Ramos (cell line): ENCODE data around the gene PPP4R3A.
"Not testable (repeated sequence)": the region's sequence is repeated elsewhere in the genome, so short reads cannot be mapped to it uniquely, and the experiment has no call there.

ENCODE experiments used
- in situ Hi-C: fragments of 300-500 bp; cut with MboI; formaldehyde crosslinking; loops from one replicate; pipeline ENCODE4 v1.14.3; 2022; ENCODE audit warnings: low sequenced_read_pairs; ENCODE audit not compliant: unreplicated experiment

The PPP4R3A gene

GRCh38 chr14:91508105-91508504, 2.0 kb downstream of the PPP4R3A start:
- in situ Hi-C loops, result no loop called here

- in situ Hi-C loops, result no loop called here
These were observed 3.9 kb downstream of the PPP4R3A start for GRCh38 chr14:91506226-91506625.

DNA sequence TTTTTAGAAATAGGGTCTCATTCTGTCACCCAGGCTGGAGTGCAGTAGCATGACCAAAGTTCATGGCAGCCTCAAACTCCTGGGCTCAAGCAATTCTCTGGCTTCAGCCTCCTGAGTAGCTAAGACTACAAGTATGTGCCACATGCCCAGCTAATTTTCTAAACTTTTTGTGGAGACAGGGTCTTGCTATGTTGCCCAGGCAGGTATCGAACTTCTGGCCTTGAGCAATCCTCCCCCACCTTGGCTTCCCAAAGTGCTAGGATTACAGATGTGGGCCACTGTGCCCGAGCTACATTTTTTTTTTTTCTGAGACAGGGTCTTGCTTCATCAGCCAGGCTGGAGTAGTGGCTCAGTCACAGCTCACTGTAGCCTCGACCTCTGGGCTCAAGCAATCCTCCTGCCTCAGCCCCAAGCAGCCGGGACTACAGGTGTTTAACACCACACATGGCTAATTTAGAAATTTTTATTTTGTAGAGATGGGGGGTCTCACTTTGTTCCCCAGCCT, 7.1 kb downstream of the PPP4R3A start:
- in situ Hi-C loops, result no loop called here

- in situ Hi-C loops, result no loop called here
These were observed 7.9 kb downstream of the PPP4R3A start for GRCh38 chr14:91501951-91502930.

- in situ Hi-C loops, result no loop called here
These were observed 8.8 kb downstream of the PPP4R3A start for GRCh38 chr14:91501348-91501747.

DNA sequence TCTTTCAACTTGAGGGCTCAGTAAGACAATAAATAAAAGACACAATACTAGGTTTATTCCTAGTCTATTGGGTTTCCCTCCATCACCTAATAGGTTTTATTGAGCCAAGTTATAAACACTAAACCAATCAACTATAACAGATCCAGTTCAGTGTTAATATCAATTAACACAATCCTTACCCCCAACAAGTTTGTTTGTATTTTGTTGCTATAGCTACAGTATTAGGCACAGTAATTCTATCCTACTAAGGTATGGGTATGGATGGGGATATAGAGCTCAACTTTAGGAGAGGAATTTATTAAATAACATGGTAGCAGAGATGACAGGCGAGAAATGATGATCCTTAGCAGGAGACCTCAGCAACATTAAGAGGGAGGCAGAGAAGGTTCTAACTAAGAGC, 13.3 kb downstream of the PPP4R3A start:
- in situ Hi-C loops, result no loop called here

DNA sequence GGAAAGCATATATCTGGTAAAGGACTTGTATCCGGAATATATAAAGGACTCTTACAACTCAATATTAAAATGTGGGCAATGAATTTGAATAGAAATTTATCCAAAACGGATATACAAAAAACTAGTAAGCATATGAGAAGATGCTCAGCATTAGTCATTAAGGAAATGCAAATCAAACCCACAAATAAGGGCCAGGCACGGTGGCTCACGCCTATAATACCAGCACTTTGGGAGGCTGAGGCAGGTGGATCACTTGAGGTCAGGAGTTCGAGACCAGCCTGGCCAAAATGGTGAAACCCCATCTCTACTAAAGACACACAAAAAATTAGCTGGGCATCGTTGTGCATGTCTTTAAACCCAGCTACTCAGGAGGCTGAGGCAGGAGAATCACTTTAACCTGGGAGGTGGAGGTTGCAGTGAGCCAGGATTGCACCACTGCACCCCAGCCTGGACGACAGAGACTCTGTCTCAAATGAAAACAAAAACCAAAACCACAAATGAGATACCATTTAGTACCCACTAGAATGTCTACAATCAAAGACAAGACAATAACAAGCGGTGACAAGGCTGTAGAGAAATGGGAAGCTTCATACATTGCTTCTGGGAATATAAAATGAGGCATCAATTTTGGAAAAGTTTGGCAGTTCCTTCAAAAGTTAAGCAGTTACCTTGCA, 15.6 kb downstream of the PPP4R3A start:
- in situ Hi-C loops, result not testable (repeated sequence)

GRCh38 chr14:91493169-91493568, 16.9 kb downstream of the PPP4R3A start:
- in situ Hi-C loops, result no loop called here

DNA sequence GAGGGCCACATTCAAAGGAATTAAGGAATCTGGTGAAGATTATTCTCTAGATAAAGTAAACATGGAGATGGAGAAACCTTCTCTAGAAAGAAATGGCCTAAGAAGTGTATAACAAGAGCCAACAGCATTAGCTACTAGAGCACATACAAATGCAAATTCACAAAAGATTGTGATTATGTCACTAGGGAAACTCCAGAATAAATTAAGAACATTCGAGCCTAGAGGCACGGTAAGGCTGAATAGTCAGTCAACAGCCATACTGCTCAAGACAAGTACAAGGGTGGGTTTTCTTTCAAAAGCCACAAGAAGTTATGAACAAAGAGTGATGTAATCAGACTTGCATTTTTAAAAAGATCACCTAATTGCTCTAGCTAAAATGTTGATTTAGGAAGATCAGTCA, 25.4 kb downstream of the PPP4R3A start:
- in situ Hi-C loops, result no loop called here

GRCh38 chr14:91484186-91484585, 25.9 kb downstream of the PPP4R3A start:
- in situ Hi-C loops, result no loop called here

DNA sequence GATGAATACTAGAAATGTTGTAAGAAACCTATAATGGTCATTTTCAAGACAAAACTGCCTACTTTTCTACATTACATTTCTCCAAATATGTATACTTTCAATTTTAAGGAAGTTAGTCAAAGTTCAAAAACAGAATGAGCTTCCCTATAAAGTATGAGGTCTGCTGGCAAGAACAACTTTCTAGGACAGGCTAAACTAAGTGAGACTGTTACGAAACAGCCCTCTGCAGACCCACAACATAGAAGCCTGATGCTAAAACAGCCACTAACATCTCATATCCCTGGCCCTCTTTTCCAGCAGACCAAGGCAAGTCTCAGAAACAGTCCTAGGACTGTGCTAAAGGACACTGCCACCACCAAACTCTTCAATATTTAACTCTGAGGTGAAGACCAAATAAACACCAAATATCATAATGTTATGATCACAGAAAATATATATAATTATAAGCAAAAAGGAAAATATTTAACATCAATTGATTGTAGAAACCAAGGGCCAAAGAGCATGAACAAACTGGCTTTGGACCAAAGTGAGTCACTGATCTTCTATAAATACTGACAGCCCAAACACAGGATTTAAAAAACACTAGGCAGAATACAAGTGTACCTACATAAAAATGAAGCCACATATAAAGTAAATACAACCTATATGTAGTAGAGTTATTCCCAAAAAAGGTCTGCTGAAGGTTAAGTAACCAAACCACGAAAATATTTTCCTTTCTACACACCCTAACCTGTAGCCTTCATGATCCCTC, 27.7 kb downstream of the PPP4R3A start:
- in situ Hi-C loops, result no loop called here

GRCh38 chr14:91477388-91477787, 32.7 kb downstream of the PPP4R3A start:
- in situ Hi-C loops, result no loop called here

GRCh38 chr14:91473046-91473445, 37.1 kb downstream of the PPP4R3A start:
- in situ Hi-C loops, result no loop called here

- in situ Hi-C loops, result no loop called here
These were observed 39.9 kb downstream of the PPP4R3A start for GRCh38 chr14:91470216-91470615.

- in situ Hi-C loops, result no loop called here
These were observed 43.9 kb downstream of the PPP4R3A start for GRCh38 chr14:91466192-91466591.

DNA sequence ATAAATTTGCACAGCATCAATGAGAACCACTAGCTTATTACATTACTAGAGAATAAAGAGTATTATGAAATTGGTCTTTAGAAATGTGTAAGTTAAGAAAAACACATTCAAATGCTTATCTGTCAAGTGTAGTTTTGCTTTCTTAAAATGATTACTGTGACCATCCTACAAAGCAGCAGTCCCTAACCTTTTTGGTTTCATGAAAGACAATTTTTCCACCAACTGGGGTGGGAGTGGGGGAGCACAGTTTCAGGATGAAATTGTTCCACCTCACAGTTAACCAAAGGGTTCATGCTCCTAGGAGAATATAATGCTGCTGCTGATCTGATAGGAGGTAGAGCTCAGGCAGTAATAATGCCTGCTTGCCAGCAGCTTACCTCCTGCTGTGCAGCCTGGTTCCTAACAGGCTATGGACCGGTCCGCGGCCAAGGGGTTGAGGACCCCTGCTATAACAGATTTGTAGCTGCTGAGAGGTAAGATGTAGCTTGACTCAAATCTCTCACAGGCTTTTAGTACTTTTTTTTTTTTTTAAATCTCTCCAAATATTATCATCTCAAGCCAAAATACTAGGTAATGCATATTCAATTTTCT, 45.4 kb downstream of the PPP4R3A start:
- in situ Hi-C loops, result no loop called here

DNA sequence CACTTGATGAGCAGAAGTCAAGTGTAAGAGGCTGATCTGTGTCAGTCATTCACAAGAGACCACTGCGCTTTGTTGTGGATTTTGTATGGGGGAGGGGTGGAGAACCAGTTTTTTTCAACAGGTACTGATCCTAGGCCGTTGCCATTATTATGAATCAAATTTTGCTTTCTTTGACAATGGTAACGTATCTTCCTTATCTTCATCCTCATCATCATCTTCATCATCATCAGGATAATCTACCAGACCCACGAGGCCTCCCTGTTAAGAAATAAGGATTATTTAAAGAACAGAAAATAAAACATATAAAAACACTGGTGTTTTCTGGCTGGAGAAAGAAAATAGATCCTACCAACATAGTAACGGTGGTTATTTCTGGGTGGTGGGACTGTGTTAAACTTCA, 51.5 kb downstream of the PPP4R3A start:
- in situ Hi-C loops, result no loop called here

DNA sequence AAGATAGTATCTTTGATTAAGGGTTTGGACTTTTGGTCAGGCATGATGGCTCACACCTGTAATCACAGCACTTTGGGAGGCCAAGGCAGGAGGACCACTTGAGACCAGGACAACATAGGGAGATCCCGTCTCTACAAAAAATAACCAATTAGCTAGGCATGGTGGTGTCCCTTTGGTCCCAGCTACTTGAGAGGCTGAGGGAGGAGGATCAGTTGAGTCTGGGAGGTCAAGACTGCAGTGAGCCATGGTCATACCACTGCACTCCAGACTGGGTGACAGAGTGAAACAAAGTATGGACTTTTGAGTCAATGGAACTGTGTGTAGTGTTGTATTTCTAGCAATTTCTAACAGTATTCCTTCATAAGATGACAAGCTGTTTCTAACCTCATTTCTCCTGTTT, 53.8 kb downstream of the PPP4R3A start:
- in situ Hi-C loops, result no loop called here

- in situ Hi-C loops, result no loop called here
These were observed 55.5 kb downstream of the PPP4R3A start for GRCh38 chr14:91454580-91454979.

GRCh38 chr14:91454155-91454554, 56.0 kb downstream of the PPP4R3A start:
- in situ Hi-C loops, result no loop called here
